OCI-LY1 (cell line): Measurements from ENCODE around the gene PDS5B.
"Not testable (repeated sequence)": the region's sequence is repeated elsewhere in the genome, so short reads cannot be mapped to it uniquely, and the experiment has no call there.

ENCODE experiments used
- H2AFZ ChIP-seq: fragments of 200-600 bp; sonication (generic), shearing (Covaris generic); 2 replicates; pipeline ENCODE4 v1.6.0; 2014; ENCODE audit warnings: antibody characterized with exemption, mild to moderate bottlenecking, low read length
- H3F3A ChIP-seq: fragments of 200-600 bp; sonication (generic), shearing (Covaris generic); 2 replicates; pipeline ENCODE4 v1.6.0; 2014; ENCODE audit warnings: mild to moderate bottlenecking, antibody characterized with exemption, low read length, moderate library complexity; ENCODE audit not compliant: insufficient read depth
- H3K27ac ChIP-seq: fragments of 200-600 bp; sonication (generic); 2 replicates; pipeline ENCODE4 v1.5.1; 2014; ENCODE audit warnings: low read length, mixed run types, mild to moderate bottlenecking, low read depth; ENCODE audit not compliant: poor library complexity, severe bottlenecking
- H3K27me3 ChIP-seq: fragments of 200-600 bp; sonication (generic); 2 replicates; pipeline ENCODE4 v1.6.0; 2014; ENCODE audit warnings: antibody characterized with exemption, mild to moderate bottlenecking, low read length, moderate library complexity; ENCODE audit not compliant: insufficient read depth
- H3K36me3 ChIP-seq: fragments of 200-600 bp; sonication (generic); 2 replicates; pipeline ENCODE4 v1.6.1; 2014; ENCODE audit warnings: mild to moderate bottlenecking, antibody characterized with exemption, low read length, moderate library complexity, mixed read lengths; ENCODE audit not compliant: insufficient read depth
- H3K4me1 ChIP-seq: fragments of 200-600 bp; sonication (generic); 2 replicates; pipeline ENCODE4 v1.5.1; 2014; ENCODE audit warnings: mild to moderate bottlenecking, low read length, moderate library complexity; ENCODE audit not compliant: insufficient read depth, severe bottlenecking
- H3K4me2 ChIP-seq: fragments of 200-600 bp; sonication (generic), shearing (Covaris generic); 2 replicates; pipeline ENCODE4 v1.6.1; 2014; ENCODE audit warnings: low read length
- H3K4me3 ChIP-seq: fragments of 200-600 bp; sonication (generic); 2 replicates; pipeline ENCODE4 v1.5.1; 2014; ENCODE audit warnings: low read length, low read depth, mild to moderate bottlenecking, mixed read lengths; ENCODE audit not compliant: poor library complexity, severe bottlenecking
- H3K79me2 ChIP-seq: fragments of 200-600 bp; shearing (Covaris generic); 2 replicates; pipeline ENCODE4 v1.6.1; 2016; ENCODE audit warnings: mixed run types, low read length, mixed read lengths; ENCODE audit not compliant: insufficient read depth
- H3K9ac ChIP-seq: fragments of 200-600 bp; sonication (generic), shearing (Covaris generic); 2 replicates; pipeline ENCODE4 v1.6.1; 2014; ENCODE audit warnings: mild to moderate bottlenecking, low read length, mixed read lengths
- H3K9me2 ChIP-seq: fragments of 200-600 bp; sonication (generic), shearing (Covaris generic); 2 replicates; pipeline ENCODE4 v1.6.1; 2014; ENCODE audit warnings: low read depth, mild to moderate bottlenecking, low read length, mixed read lengths
- H3K9me3 ChIP-seq: fragments of 200-600 bp; shearing (Covaris generic); 2 replicates; pipeline ENCODE4 v1.6.1; 2014; ENCODE audit warnings: low read length, mixed read lengths
- H4K20me1 ChIP-seq: fragments of 200-600 bp; sonication (generic), shearing (Covaris generic); 2 replicates; pipeline ENCODE4 v1.6.0; 2016; ENCODE audit warnings: mild to moderate bottlenecking, low read length; ENCODE audit not compliant: insufficient read depth
- CTCF ChIP-seq: fragments of 200-600 bp; sonication (generic), shearing (Covaris generic); IDR thresholded peaks from 2 replicates; pipeline ENCODE4 v1.5.1; 2017; ENCODE audit warnings: mild to moderate bottlenecking, antibody characterized with exemption, low read length, moderate library complexity, mixed read lengths
- EZH2 ChIP-seq: fragments of 200-600 bp; sonication (generic), shearing (Covaris generic); IDR thresholded peaks from 2 replicates; pipeline ENCODE4 v1.8.0; 2017; ENCODE audit warnings: borderline replicate concordance, mixed run types, mild to moderate bottlenecking, antibody characterized with exemption, low read length, moderate library complexity, mixed read lengths

The PDS5B gene

GRCh38 chr13:32726374-32727037, 140.3 kb downstream of the PDS5B start:
- Histone ChIP-seq H3K27ac (no peak overlapping the region), H4K20me1 (no peaks in the 10 kb centered on the region), H3K27me3 (no peaks in the 10 kb centered on the region), H2AFZ (no peak overlapping the region), H3K9me3 (no peaks in the 10 kb centered on the region), H3K4me1 (no peaks in the 10 kb centered on the region), H3K9me2 (no peaks in the 10 kb centered on the region), H3K4me2 (no peak overlapping the region), H3K9ac (no peak overlapping the region), H3K4me3 (no peak overlapping the region), H3F3A (no peaks in the 10 kb centered on the region), H3K79me2 (no peaks in the 10 kb centered on the region), H3K36me3 (no peaks in the 10 kb centered on the region; the same call in 1 of the 2 replicates)
- TF ChIP-seq EZH2 (no peak), CTCF (no peak)

DNA sequence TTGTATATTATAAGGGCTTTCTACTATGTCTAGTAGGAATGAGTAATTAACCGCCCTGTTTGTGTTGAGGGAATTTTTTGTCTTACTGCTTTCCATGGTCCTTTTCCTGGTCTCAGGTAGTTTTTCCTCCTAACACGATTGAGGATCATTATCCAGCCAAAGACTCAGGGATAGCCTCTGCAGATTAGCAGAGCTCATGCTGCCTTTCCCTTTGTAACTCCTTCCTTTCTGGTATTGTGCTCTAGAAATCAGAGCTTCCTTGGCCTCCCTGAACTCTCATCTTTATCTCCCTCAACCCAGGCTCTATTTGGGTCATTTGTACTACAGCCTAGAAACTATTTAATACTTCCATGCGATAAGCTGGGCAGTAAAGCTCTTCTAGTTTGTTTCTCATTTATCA, 142.1 kb downstream of the PDS5B start:
- Histone ChIP-seq H3K9ac (no peak overlapping the region), H3F3A (no peaks in the 10 kb centered on the region), H3K27ac (no peak overlapping the region), H3K4me2 (no peak overlapping the region), H3K79me2 (no peaks in the 10 kb centered on the region), H3K4me1 (no peaks in the 10 kb centered on the region), H4K20me1 (no peaks in the 10 kb centered on the region), H2AFZ (no peak overlapping the region), H3K4me3 (no peak overlapping the region), H3K9me2 (no peaks in the 10 kb centered on the region), H3K27me3 (no peaks in the 10 kb centered on the region), H3K9me3 (no peaks in the 10 kb centered on the region), H3K36me3 (no peaks in the 10 kb centered on the region; the same call in 1 of the 2 replicates)
- TF ChIP-seq EZH2 (no peak), CTCF (no peak)

GRCh38 chr13:32729097-32729496, 142.8 kb downstream of the PDS5B start:
- not testable (repeated sequence) for H3K36me3 ChIP-seq, H3K4me1 ChIP-seq, H4K20me1 ChIP-seq, H3K4me3 ChIP-seq, H3K79me2 ChIP-seq, H3K27me3 ChIP-seq, H2AFZ ChIP-seq, H3K9me2 ChIP-seq, H3K27ac ChIP-seq, H3F3A ChIP-seq, H3K9ac ChIP-seq, H3K4me2 ChIP-seq, H3K9me3 ChIP-seq

GRCh38 chr13:32731074-32731473, 144.8 kb downstream of the PDS5B start:
- H3K79me2 ChIP-seq, result no peaks in the 10 kb centered on the region
- no peak overlapping the region for H3K9ac ChIP-seq
- H3K27ac ChIP-seq, result no peak overlapping the region
- H4K20me1 ChIP-seq, result no peaks in the 10 kb centered on the region
- H3K36me3 ChIP-seq, result no peaks in the 10 kb centered on the region
- H3K9me3 ChIP-seq, result no peaks in the 10 kb centered on the region
- no peaks in the 10 kb centered on the region for H3F3A ChIP-seq
- H3K4me1 ChIP-seq, result no peaks in the 10 kb centered on the region
- H3K27me3 ChIP-seq, result no peaks in the 10 kb centered on the region
- no peak for TF ChIP-seq CTCF
- no peak for TF ChIP-seq EZH2
- H3K4me3 ChIP-seq, result no peak overlapping the region
- H3K4me2 ChIP-seq, result no peak overlapping the region
- no peak overlapping the region for H2AFZ ChIP-seq
- no peaks in the 10 kb centered on the region for H3K9me2 ChIP-seq
